NCI-H2029 (cell line): ENCODE measurements around the gene TRPC4.

Experiments
- DNase-seq: peaks from one replicate; lab custom pipeline; 2025; lab: John Stamatoyannopoulos, UW

Gene TRPC4

GRCh38 chr13:37716420-37717195 lies 153.0 kb downstream of the TRPC4 start:
- DNase-seq: no peak

- no peak for DNase-seq
These were observed 154.0 kb downstream of the TRPC4 start for GRCh38 chr13:37715606-37716015.

- DNase-seq: no peak
These were observed 160.3 kb downstream of the TRPC4 start for GRCh38 chr13:37709318-37709717.

- no peak for DNase-seq
These were observed 161.7 kb downstream of the TRPC4 start for GRCh38 chr13:37707739-37708500.

- no peak for DNase-seq
These were observed 163.5 kb downstream of the TRPC4 start for GRCh38 chr13:37706041-37706440.

- DNase-seq: no peak
These were observed 167.6 kb downstream of the TRPC4 start for GRCh38 chr13:37701972-37702371.

- no peak for DNase-seq
These were observed 168.3 kb downstream of the TRPC4 start for GRCh38 chr13:37701306-37701705.

- DNase-seq: no peak
These were observed 168.7 kb downstream of the TRPC4 start for GRCh38 chr13:37700887-37701286.

- no peak for DNase-seq
These were observed 174.4 kb downstream of the TRPC4 start for GRCh38 chr13:37695200-37695599.

- DNase-seq: no peak
These were observed 179.2 kb downstream of the TRPC4 start for GRCh38 chr13:37690361-37690760.

GRCh38 chr13:37686501-37686900 lies 183.1 kb downstream of the TRPC4 start:
- no peak for DNase-seq

GRCh38 chr13:37685206-37685605 lies 184.4 kb downstream of the TRPC4 start:
- DNase-seq: no peak

GRCh38 chr13:37682496-37682895 lies 187.1 kb downstream of the TRPC4 start:
- no peak for DNase-seq

GRCh38 chr13:37681281-37682032 lies 188.1 kb downstream of the TRPC4 start:
- DNase-seq: no peak

- DNase-seq: no peak
These were observed 189.4 kb downstream of the TRPC4 start for GRCh38 chr13:37680137-37680536.

GRCh38 chr13:37679043-37679442 lies 190.5 kb downstream of the TRPC4 start:
- no peak for DNase-seq

GRCh38 chr13:37669845-37670244 lies 199.7 kb downstream of the TRPC4 start:
- DNase-seq: no peak

- DNase-seq: no peak
These were observed 201.9 kb downstream of the TRPC4 start for GRCh38 chr13:37667702-37668101.

GRCh38 chr13:37666036-37666435 lies 203.5 kb downstream of the TRPC4 start:
- no peak for DNase-seq

- no peak for DNase-seq
These were observed 204.2 kb downstream of the TRPC4 start for GRCh38 chr13:37665420-37665819.

GRCh38 chr13:37663724-37664123 lies 205.8 kb downstream of the TRPC4 start:
- DNase-seq: no peak

- no peak for DNase-seq
These were observed 206.9 kb downstream of the TRPC4 start for GRCh38 chr13:37662624-37663023.

GRCh38 chr13:37657956-37658355 lies 211.6 kb downstream of the TRPC4 start:
- no peak for DNase-seq
